Subcutaneous adipose tissue (tissue), 4 donors: ENCODE measurements around the gene UBAP1L. TPM values are rescaled to one million over a fixed set of nuclear protein-coding genes. Genes with fewer than 3 reads are reported as not detected.

ENCODE experiments used
- CTCF ChIP-seq: fragments of 450-650 bp; IDR thresholded peaks from one replicate; pipeline ENCODE4 v1.5.1; 2016; ENCODE audit warnings: low read depth, mild to moderate bottlenecking, control low read depth, antibody characterized with exemption, moderate library complexity
- total RNA-seq, 4 donors: library from RNA; depleted of rRNA; stranded (reverse); fragments of >200 nt; gene quantifications; one replicate each; pipeline ENCODE4 v1.1.0, GENCODE V29; 2016

Gene UBAP1L
- total RNA-seq, 4 donors from 2014 or later = 1.3 to 5.7 (median 3.1) TPM

- TF ChIP-seq CTCF = no peak
These were observed 19.5 kb upstream of the UBAP1L start for GRCh38 chr15:65134538-65134937.

GRCh38 chr15:65133548-65134200 lies 18.7 kb upstream of the UBAP1L start, which contains the start of gene PDCD7:
TSS of gene PDCD7 (minus strand) at chr15:65133808. CDS start at chr15:65133781, 27 bp downstream.
- TF ChIP-seq CTCF = no peak

GRCh38 chr15:65132878-65133547 lies 18.0 kb upstream of the UBAP1L start:
- no peak for TF ChIP-seq CTCF

- TF ChIP-seq CTCF = no peak
These were observed 15.9 kb upstream of the UBAP1L start for GRCh38 chr15:65130941-65131340.

GRCh38 chr15:65115542-65115941 lies 542 bp upstream of the UBAP1L start:
- TF ChIP-seq CTCF = no peak

- no peak for TF ChIP-seq CTCF
These were observed 4.2 kb downstream of the UBAP1L start for GRCh38 chr15:65110676-65111292.

GRCh38 chr15:65106011-65106590 lies 8.9 kb downstream of the UBAP1L start:
- no peak for TF ChIP-seq CTCF
